ENCODE results near the gene UBE2E3. TPM values are rescaled to one million over a fixed set of nuclear protein-coding genes. Genes with fewer than 3 reads are reported as not detected.

The UBE2E3 gene
- total and polyA plus RNA-seq, 3 experiments from 2014 or later, result 36.5 to 70.4 (median 38.0) TPM

DNA sequence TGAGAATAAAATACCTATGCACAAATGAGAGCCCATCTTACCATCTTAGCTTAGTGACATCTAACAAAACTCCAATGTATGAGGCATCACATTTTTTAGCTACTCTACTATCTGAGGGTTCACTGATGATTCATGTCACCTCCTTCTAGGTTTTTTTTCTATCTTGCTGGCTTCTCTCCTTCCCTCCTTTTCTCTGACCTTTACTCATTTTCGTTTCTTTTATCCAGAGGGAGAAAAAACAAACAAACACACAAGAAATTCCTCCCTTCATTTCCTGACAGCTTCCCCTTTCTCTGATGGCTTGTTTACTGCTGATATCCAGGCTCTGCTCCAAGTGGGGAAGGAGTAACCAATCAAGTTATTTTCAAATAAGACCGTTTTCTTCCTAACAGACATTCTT lies 115.1 kb downstream of the UBE2E3 start:
- H3K9me3 Mint-ChIP-seq, result peaks cover 14 to 30% (median 20%) of the 10 kb centered on the region in 5 donors
- no peak for DNase-seq
- no peak overlapping the region for H3K27ac Mint-ChIP-seq
- Histone ChIP-seq H3K9me3 (ENCODE audit: low read length) (no peaks in the 10 kb centered on the region), H3K27ac (ENCODE audit: low read depth, low read length) (no peak overlapping the region), H3K27me3 (ENCODE audit: insufficient read depth, low read length, poor library complexity, severe bottlenecking) (no peaks in the 10 kb centered on the region), H3K36me3 (ENCODE audit: insufficient read depth, low read length) (no peaks in the 10 kb centered on the region), H3K4me1 (ENCODE audit: insufficient read depth, low read length) (no peaks in the 10 kb centered on the region), H3K4me3 (ENCODE audit: low read length) (no peak overlapping the region)
- H3K4me1 Mint-ChIP-seq, result peaks cover 12 to 14% (median 13%) of the 10 kb centered on the region in 3 donors
- H3K4me3 Mint-ChIP-seq, result no peak overlapping the region
- ChIA-PET POLR2A (no interaction called here), CTCF (no interaction called here)
- peaks cover 4 to 44% (median 4%) of the 10 kb centered on the region in 3 donors for H3K36me3 Mint-ChIP-seq
- no peaks in the 10 kb centered on the region for H3K27me3 Mint-ChIP-seq

DNA sequence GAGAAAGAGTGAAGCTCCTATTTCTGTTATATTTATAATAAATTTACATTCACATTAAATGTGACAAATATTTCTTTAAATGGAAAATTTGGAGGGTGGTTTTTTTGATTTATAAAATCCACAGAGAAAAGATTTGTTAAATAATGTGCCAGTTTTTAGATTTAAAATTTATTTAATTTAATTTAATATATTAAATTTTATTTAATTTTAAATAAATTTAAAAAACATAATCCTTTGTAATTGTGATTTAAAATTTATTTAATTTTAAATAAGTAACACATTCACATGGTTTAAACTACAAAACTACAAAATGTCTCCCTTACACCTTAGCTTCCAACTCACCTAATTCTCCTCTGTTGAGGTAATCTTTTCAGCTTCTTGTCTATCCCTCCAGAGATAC lies 123.3 kb downstream of the UBE2E3 start:
- Histone ChIP-seq H3K27me3 (ENCODE audit: insufficient read depth, low read length, poor library complexity, severe bottlenecking) (no peaks in the 10 kb centered on the region), H3K36me3 (ENCODE audit: insufficient read depth, low read length) (no peaks in the 10 kb centered on the region), H3K27ac (ENCODE audit: low read depth, low read length) (no peak overlapping the region), H3K9me3 (ENCODE audit: low read length) (no peaks in the 10 kb centered on the region), H3K4me3 (ENCODE audit: low read length) (no peak overlapping the region), H3K4me1 (ENCODE audit: insufficient read depth, low read length) (peaks cover 38% of the 10 kb centered on the region)
- Mint-ChIP-seq H3K27me3 (no peaks in the 10 kb centered on the region), H3K9me3 (peaks cover 0 to 4% (median 0%) of the 10 kb centered on the region in 5 donors), H3K27ac (no peak overlapping the region), H3K36me3 (peaks cover 0 to 15% (median 4%) of the 10 kb centered on the region in 3 donors), H3K4me3 (no peak overlapping the region), H3K4me1 (peaks cover 36 to 45% (median 44%) of the 10 kb centered on the region in 3 donors)
- CTCF ChIA-PET, result interaction anchor here (1.0 to 3.2 kb wide), 15 partner anchors 12 to 612 kb away, joined by 3 to 27 read pairs (median 5); partner anchors contain the start of gene ITGA4
- POLR2A ChIA-PET, result interaction anchor here (0.5 kb wide), 2 partner anchors 208 to 414 kb away, joined by 3 read pairs; no protein-coding TSS in a partner anchor
- no peak for DNase-seq

DNA sequence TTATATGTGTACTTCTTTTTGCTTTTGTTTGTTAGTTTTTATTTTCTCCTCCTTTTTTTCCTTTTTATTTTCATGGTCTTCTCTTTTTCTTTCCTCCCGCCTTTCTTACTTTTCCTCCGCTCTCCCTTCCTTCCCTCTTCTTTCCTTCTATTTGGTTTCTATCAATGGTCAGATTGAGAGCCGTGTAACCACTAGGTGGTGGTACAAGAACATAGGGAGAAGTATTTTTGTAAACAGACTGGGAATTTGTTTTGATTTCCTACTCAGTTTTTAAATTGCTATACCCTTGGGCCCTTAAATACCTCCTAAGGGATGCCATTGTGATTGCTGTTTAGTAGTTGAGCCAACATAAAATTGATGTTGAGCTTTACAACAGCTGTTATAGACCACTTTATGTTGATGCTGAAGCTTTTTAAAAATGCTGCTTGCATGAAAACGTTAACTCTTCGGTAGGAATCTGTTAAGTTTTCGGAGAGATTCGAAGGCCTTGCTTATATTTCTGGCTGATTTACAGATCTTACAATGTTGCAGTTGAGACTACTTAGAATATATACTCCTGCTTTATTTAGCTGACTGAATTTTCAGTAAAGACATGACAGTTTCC lies 124.2 kb downstream of the UBE2E3 start:
- peaks cover 0 to under 1% of the 10 kb centered on the region in 2 donors for H3K27me3 Mint-ChIP-seq
- peaks cover 39% of the 10 kb centered on the region for H3K4me1 ChIP-seq (ENCODE audit: insufficient read depth, low read length)
- CTCF ChIA-PET, result interaction anchor here (0.7 to 3.2 kb wide), 39 partner anchors 11 to 611 kb away, joined by 3 to 27 read pairs (median 4); partner anchors contain the start of gene ITGA4
- peaks cover 0 to 2% (median under 1%) of the 10 kb centered on the region in 5 donors for H3K9me3 Mint-ChIP-seq
- H3K27me3 ChIP-seq (ENCODE audit: insufficient read depth, low read length, poor library complexity, severe bottlenecking), result no peaks in the 10 kb centered on the region
- H3K36me3 Mint-ChIP-seq, result peaks cover 0 to 12% (median 6%) of the 10 kb centered on the region in 3 donors
- peak in 3 of 5 donors; percentile 2 to 56 (median 49) for DNase-seq
- no peaks in the 10 kb centered on the region for H3K36me3 ChIP-seq (ENCODE audit: insufficient read depth, low read length)
- H3K27ac ChIP-seq (ENCODE audit: low read depth, low read length), result no peak overlapping the region
- peaks cover 38 to 54% (median 50%) of the 10 kb centered on the region in 3 donors for H3K4me1 Mint-ChIP-seq
- peak overlapping the region; percentile 0 to 89 (median 26) for H3K27ac Mint-ChIP-seq
- peak overlapping the region in 2 of 7 donors; percentile 3 to 27 for H3K4me3 Mint-ChIP-seq
- no peak overlapping the region for H3K4me3 ChIP-seq (ENCODE audit: low read length)
- H3K9me3 ChIP-seq (ENCODE audit: low read length), result no peaks in the 10 kb centered on the region
- POLR2A ChIA-PET, result interaction anchor here (0.7 to 1.9 kb wide), 8 partner anchors 19 to 353 kb away, joined by 3 to 19 read pairs (median 4); partner anchors contain the start of gene ITGA4

DNA sequence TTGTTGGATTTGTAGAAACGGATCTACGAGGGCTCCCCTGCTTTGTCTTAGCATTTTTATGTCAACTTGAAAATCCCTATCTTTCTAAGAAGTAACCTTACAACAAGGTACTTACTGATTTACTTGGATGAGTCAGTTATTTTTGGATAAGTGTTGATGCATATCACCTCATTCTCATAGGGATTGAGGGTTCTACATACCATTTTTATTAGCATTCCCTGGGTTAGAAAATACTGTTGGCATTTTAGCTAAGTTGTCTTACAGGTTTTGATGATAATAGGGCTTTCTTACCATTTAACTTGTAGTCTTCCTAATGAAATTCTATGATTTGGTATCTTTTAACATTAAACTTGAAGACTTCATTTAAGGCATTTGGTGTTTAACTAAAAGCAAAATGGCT lies 125.2 kb downstream of the UBE2E3 start:
- ChIA-PET CTCF (interaction anchor here (0.8 to 3.2 kb wide), 26 partner anchors 10 to 610 kb away, joined by 3 to 27 read pairs (median 5); partner anchors contain the start of gene ITGA4), POLR2A (interaction anchor here (0.6 to 1.9 kb wide), 7 partner anchors 18 to 352 kb away, joined by 3 to 19 read pairs (median 5); partner anchors contain the start of gene ITGA4)
- no peaks in the 10 kb centered on the region for H3K27me3 ChIP-seq (ENCODE audit: insufficient read depth, low read length, poor library complexity, severe bottlenecking)
- H3K4me1 Mint-ChIP-seq, result peaks cover 44 to 62% (median 50%) of the 10 kb centered on the region in 3 donors
- DNase-seq, result no peak
- H3K4me3 Mint-ChIP-seq, result peak overlapping the region in 4 of 7 donors; percentile 12 to 73 (median 49)
- peak overlapping the region; percentile 28 to 92 (median 81) for H3K27ac Mint-ChIP-seq
- no peak overlapping the region for H3K27ac ChIP-seq (ENCODE audit: low read depth, low read length)
- peaks cover 0 to 4% (median 2%) of the 10 kb centered on the region in 5 donors for H3K9me3 Mint-ChIP-seq
- no peaks in the 10 kb centered on the region for H3K36me3 ChIP-seq (ENCODE audit: insufficient read depth, low read length)
- H3K27me3 Mint-ChIP-seq, result peaks cover 0 to 2% of the 10 kb centered on the region in 2 donors
- no peak overlapping the region for H3K4me3 ChIP-seq (ENCODE audit: low read length)
- peaks cover 0 to 18% (median 9%) of the 10 kb centered on the region in 3 donors for H3K36me3 Mint-ChIP-seq
- no peaks in the 10 kb centered on the region for H3K9me3 ChIP-seq (ENCODE audit: low read length)
- H3K4me1 ChIP-seq (ENCODE audit: insufficient read depth, low read length), result peaks cover 39% of the 10 kb centered on the region

DNA sequence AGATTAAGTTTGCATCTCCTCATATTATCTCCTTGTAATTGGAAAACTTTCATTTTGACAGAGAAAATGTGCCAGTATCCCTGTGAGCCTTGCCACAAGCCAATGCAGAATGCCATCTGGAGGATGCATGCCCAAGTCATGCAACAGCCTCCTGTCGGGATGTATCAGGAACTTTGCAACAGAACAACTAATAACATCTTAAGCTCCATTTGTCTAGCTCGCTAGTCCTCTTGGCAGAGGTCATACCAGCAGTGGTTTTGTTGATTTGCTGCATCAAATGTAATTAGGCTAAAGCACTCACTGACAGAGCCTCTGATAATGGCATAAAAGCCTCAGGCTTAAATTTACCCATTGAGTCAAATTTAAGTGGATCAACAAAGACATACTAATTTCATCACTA lies 125.8 kb downstream of the UBE2E3 start:
- no peak for DNase-seq
- peaks cover 0 to 4% (median 2%) of the 10 kb centered on the region in 5 donors for H3K9me3 Mint-ChIP-seq
- Histone ChIP-seq H3K4me3 (ENCODE audit: low read length) (peak overlapping the region; percentile 13), H3K4me1 (ENCODE audit: insufficient read depth, low read length) (peaks cover 39% of the 10 kb centered on the region), H3K9me3 (ENCODE audit: low read length) (no peaks in the 10 kb centered on the region), H3K27me3 (ENCODE audit: insufficient read depth, low read length, poor library complexity, severe bottlenecking) (no peaks in the 10 kb centered on the region), H3K36me3 (ENCODE audit: insufficient read depth, low read length) (no peaks in the 10 kb centered on the region), H3K27ac (ENCODE audit: low read depth, low read length) (no peak overlapping the region)
- H3K27me3 Mint-ChIP-seq, result peaks cover 0 to 2% of the 10 kb centered on the region in 2 donors
- ChIA-PET POLR2A (interaction anchor here (0.6 to 1.9 kb wide), 5 partner anchors 17 to 351 kb away, joined by 3 to 19 read pairs (median 5); partner anchors contain the start of gene ITGA4), CTCF (interaction anchor here (1.0 to 3.2 kb wide), 9 partner anchors 16 to 360 kb away, joined by 3 to 27 read pairs (median 3); partner anchors contain the start of gene ITGA4)
- peak overlapping the region in 5 of 7 donors; percentile 10 to 87 (median 69) for H3K4me3 Mint-ChIP-seq
- H3K36me3 Mint-ChIP-seq, result peaks cover 1 to 19% (median 11%) of the 10 kb centered on the region in 3 donors
- H3K4me1 Mint-ChIP-seq, result peaks cover 45 to 66% (median 50%) of the 10 kb centered on the region in 3 donors
- H3K27ac Mint-ChIP-seq, result peak overlapping the region; percentile 28 to 92 (median 81)

DNA sequence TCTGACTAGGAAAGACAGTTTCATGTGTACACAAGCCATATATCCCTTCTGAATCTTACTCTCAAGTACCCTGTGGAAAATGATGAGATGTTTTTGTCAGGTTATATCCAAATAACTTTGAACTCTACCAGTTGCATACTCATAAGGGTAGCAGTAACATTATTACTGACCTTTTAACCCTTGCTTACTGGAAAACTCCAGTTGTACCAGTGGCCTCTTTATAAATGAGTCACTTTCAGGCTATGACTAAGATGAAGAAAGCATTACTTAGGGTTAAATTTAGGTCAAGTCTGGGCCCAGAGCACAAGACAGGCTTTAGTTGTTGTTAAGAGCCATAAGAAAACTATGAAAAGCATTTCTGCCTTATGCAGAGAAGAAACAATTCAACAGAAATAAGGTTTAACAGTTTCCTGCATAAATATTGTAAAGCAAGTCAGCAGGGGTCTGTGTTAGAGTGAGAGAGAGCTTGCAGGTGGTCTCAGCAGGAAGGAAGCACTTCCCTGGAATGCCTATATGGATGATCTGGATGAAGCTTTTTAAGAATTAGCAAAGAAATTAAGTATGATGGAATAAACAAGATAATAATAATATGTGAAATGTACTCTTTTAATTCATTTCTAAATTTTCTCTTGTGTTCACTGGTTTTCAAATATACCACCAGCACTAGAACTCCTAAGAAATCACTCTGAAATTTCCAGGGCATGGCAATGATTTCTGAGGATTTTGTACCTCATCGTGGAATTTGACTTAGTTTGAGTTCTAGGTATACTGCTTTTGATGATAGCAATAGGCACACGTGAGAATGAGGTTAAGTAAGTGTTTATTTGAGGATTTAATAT lies 126.6 kb downstream of the UBE2E3 start:
- Mint-ChIP-seq H3K27ac (peak overlapping the region; percentile 54 to 90 (median 74)), H3K27me3 (peaks cover 0 to 2% of the 10 kb centered on the region in 2 donors), H3K4me1 (peaks cover 45 to 66% (median 50%) of the 10 kb centered on the region in 3 donors), H3K9me3 (peaks cover 0 to 4% (median 2%) of the 10 kb centered on the region in 5 donors), H3K36me3 (peaks cover 1 to 23% (median 11%) of the 10 kb centered on the region in 3 donors), H3K4me3 (peak overlapping the region in 6 of 7 donors; percentile 9 to 67 (median 35))
- no peaks in the 10 kb centered on the region for H3K36me3 ChIP-seq (ENCODE audit: insufficient read depth, low read length)
- peaks cover 39% of the 10 kb centered on the region for H3K4me1 ChIP-seq (ENCODE audit: insufficient read depth, low read length)
- H3K27ac ChIP-seq (ENCODE audit: low read depth, low read length), result no peak overlapping the region
- H3K4me3 ChIP-seq (ENCODE audit: low read length), result no peak overlapping the region
- peak in 1 of 5 donors; percentile 47 for DNase-seq
- ChIA-PET POLR2A (interaction anchor here (1.2 kb wide), 1 partner anchor 351 kb away, joined by 3 read pairs; the partner anchor contains the start of gene ITGA4), CTCF (interaction anchor here (1.0 to 3.7 kb wide), 6 partner anchors 18 to 359 kb away, joined by 3 to 12 read pairs (median 3); partner anchors contain the start of gene ITGA4)
- H3K9me3 ChIP-seq (ENCODE audit: low read length), result no peaks in the 10 kb centered on the region
- no peaks in the 10 kb centered on the region for H3K27me3 ChIP-seq (ENCODE audit: insufficient read depth, low read length, poor library complexity, severe bottlenecking)

DNA sequence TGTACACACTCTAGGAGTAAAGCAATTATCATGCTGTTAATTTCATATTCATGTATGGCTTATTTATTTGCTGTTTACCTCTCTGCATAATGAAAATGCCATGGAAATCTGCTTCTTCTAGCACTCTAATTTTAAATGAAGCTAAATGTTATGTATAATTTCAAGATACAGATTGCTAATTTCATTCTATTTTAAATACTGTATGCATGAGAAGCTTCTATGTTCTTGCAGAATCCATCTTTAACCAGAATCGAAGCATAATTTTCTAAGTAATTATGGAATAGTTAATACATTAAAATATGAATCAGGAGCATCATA lies 127.2 kb downstream of the UBE2E3 start:
- ChIA-PET CTCF (interaction anchor here (1.0 to 3.7 kb wide), 3 partner anchors 17 to 350 kb away, joined by 3 to 12 read pairs (median 3); partner anchors contain the start of gene ITGA4), POLR2A (no interaction called here)
- Histone ChIP-seq H3K36me3 (ENCODE audit: insufficient read depth, low read length) (no peaks in the 10 kb centered on the region), H3K27ac (ENCODE audit: low read depth, low read length) (no peak overlapping the region), H3K9me3 (ENCODE audit: low read length) (no peaks in the 10 kb centered on the region), H3K4me1 (ENCODE audit: insufficient read depth, low read length) (peaks cover 39% of the 10 kb centered on the region), H3K4me3 (ENCODE audit: low read length) (no peak overlapping the region), H3K27me3 (ENCODE audit: insufficient read depth, low read length, poor library complexity, severe bottlenecking) (no peaks in the 10 kb centered on the region)
- Mint-ChIP-seq H3K36me3 (peaks cover 1 to 23% (median 11%) of the 10 kb centered on the region in 3 donors), H3K27me3 (peaks cover 0 to 2% of the 10 kb centered on the region in 2 donors), H3K27ac (peak overlapping the region in 6 of 8 donors; percentile 70 to 90 (median 80)), H3K4me3 (peak overlapping the region in 2 of 7 donors; percentile 9 to 67), H3K4me1 (peaks cover 45 to 66% (median 50%) of the 10 kb centered on the region in 3 donors), H3K9me3 (peaks cover 0 to 4% (median 2%) of the 10 kb centered on the region in 5 donors)
- DNase-seq, result no peak

All from CD8-positive, alpha-beta memory T cell (primary cell).